ENCODE results near the gene LDHB. TPM values are rescaled to one million over a fixed set of nuclear protein-coding genes. Genes with fewer than 3 reads are reported as not detected.

Gene LDHB
- total RNA-seq, 1 experiment from 2014 or later: 1,454 TPM

GRCh38 chr12:21600196-21600595 lies 57.4 kb downstream of the LDHB start:
- no peaks in the 10 kb centered on the region for H3K27me3 ChIP-seq (ENCODE audit: insufficient read depth, low read length)
- no peak overlapping the region for H3K4me2 ChIP-seq (ENCODE audit: low read length)
- no peak overlapping the region for H3K27ac ChIP-seq (ENCODE audit: low read depth, low read length)
- H2AFZ ChIP-seq (ENCODE audit: low read depth, low read length, poor library complexity, severe bottlenecking): no peak overlapping the region
- H3K9me2 ChIP-seq (ENCODE audit: insufficient read depth): no peaks in the 10 kb centered on the region
- intact Hi-C loops (cut with micrococcal nuclease): loop anchor here (10.0 kb wide), 1 partner anchor 395 kb away; no protein-coding TSS in a partner anchor
- TF ChIP-seq REST (IDR thresholded peaks at IDR 0.05; ENCODE audit: low read depth) (no peak), TCF7L2 (IDR thresholded peaks at IDR 0.05; ENCODE audit: borderline replicate concordance, extremely low read depth, insufficient read depth, insufficient read length) (no peak), ZBTB33 (IDR thresholded peaks at IDR 0.05; ENCODE audit: extremely low read depth, insufficient replicate concordance, low read length) (no peak)
- DNase-seq (ENCODE audit: low read depth, low spot score) (no peak), ATAC-seq (no peak)
- no peaks in the 10 kb centered on the region for H4K20me1 ChIP-seq (ENCODE audit: insufficient read depth)
- ChIA-PET CTCF (no interaction called here), RAD21 (ENCODE audit: low non-redundant PET in 1 of 2, low total read pairs in 2 of 2, uncharacterized antibody in 2 of 2, unreplicated experiment in 2 of 2) (no interaction called here), POLR2A (no interaction called here)
- H3K9ac ChIP-seq (ENCODE audit: low read length): no peak overlapping the region
- no peaks in the 10 kb centered on the region for H3K4me1 ChIP-seq (ENCODE audit: control insufficient read depth in 1 of 2, insufficient read depth in 2 of 2, low read length in 2 of 2)
- no peaks in the 10 kb centered on the region for H3K36me3 ChIP-seq (ENCODE audit: control insufficient read depth in 1 of 2, insufficient read depth in 2 of 2, low read length in 2 of 2)
- H3K79me2 ChIP-seq (ENCODE audit: insufficient read depth, low read length): no peaks in the 10 kb centered on the region
- H3K9me3 ChIP-seq (ENCODE audit: control insufficient read depth in 1 of 2, insufficient read depth in 1 of 2, low read depth in 1 of 2, low read length in 2 of 2): no peaks in the 10 kb centered on the region
- no peak overlapping the region for H3K4me3 ChIP-seq (replicated peaks in 1 of 2; ENCODE audit: low read depth in 1 of 2, low read length in 2 of 2)
- BruUV-seq (replicated peaks): no TSS peak

Data from HCT116 (cell line).